WERI-Rb-1 (cell line): ENCODE data around the gene SKAP1.

Experiments
- DNase-seq: peaks from one replicate; pipeline ENCODE4 v3.0.0-alpha.2; 2020
- H3K27ac ChIP-seq: fragments of 250-450 bp; sonication (Bioruptor Pico); 2 replicates; pipeline ENCODE4 v1.5.1; 2020; ENCODE audit warnings: mild to moderate bottlenecking, moderate library complexity
- H3K27me3 ChIP-seq: fragments of 250-450 bp; sonication (Bioruptor Pico); 2 replicates; pipeline ENCODE4 v1.5.1; 2021; ENCODE audit warnings: mild to moderate bottlenecking, low read depth, moderate library complexity; ENCODE audit not compliant: insufficient read depth, severe bottlenecking
- H3K36me3 ChIP-seq: fragments of 250-450 bp; sonication (Bioruptor Pico); 2 replicates; pipeline ENCODE4 v1.5.1; 2020; ENCODE audit warnings: mild to moderate bottlenecking, moderate library complexity
- H3K4me3 ChIP-seq: 2 replicates; pipeline ENCODE4 v1.5.1; 2011; ENCODE audit warnings: low read depth, mild to moderate bottlenecking, control low read depth, low read length
- H3K9me3 ChIP-seq: fragments of 250-450 bp; sonication (Bioruptor Pico); 2 replicates; pipeline ENCODE4 v1.5.1; 2021; ENCODE audit warnings: mild to moderate bottlenecking, moderate library complexity; ENCODE audit not compliant: severe bottlenecking
- TF ChIP-seq, protein P1 (sequence below): IDR thresholded peaks from 2 replicates; pipeline ENCODE4 v1.5.1; 2011; ENCODE audit warnings: low read depth, mild to moderate bottlenecking, control low read depth, inconsistent platforms, low read length

SKAP1 gene

GRCh38 chr17:48238933-48239602 is 190.9 kb downstream of the SKAP1 start:
- Histone ChIP-seq H3K27me3 (no peaks in the 10 kb centered on the region), H3K9me3 (no peaks in the 10 kb centered on the region), H3K27ac (no peak overlapping the region), H3K4me3 (no peak overlapping the region), H3K36me3 (no peaks in the 10 kb centered on the region)
- TF ChIP-seq, protein P1, sequence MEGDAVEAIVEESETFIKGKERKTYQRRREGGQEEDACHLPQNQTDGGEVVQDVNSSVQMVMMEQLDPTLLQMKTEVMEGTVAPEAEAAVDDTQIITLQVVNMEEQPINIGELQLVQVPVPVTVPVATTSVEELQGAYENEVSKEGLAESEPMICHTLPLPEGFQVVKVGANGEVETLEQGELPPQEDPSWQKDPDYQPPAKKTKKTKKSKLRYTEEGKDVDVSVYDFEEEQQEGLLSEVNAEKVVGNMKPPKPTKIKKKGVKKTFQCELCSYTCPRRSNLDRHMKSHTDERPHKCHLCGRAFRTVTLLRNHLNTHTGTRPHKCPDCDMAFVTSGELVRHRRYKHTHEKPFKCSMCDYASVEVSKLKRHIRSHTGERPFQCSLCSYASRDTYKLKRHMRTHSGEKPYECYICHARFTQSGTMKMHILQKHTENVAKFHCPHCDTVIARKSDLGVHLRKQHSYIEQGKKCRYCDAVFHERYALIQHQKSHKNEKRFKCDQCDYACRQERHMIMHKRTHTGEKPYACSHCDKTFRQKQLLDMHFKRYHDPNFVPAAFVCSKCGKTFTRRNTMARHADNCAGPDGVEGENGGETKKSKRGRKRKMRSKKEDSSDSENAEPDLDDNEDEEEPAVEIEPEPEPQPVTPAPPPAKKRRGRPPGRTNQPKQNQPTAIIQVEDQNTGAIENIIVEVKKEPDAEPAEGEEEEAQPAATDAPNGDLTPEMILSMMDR: no peak
- DNase-seq: no peak

GRCh38 chr17:48237456-48237855 is 192.6 kb downstream of the SKAP1 start:
- TF ChIP-seq, protein P1: no peak
- Histone ChIP-seq H3K27me3 (no peaks in the 10 kb centered on the region), H3K9me3 (no peaks in the 10 kb centered on the region), H3K27ac (no peak overlapping the region), H3K36me3 (no peaks in the 10 kb centered on the region), H3K4me3 (no peak overlapping the region)
- no peak for DNase-seq

DNA sequence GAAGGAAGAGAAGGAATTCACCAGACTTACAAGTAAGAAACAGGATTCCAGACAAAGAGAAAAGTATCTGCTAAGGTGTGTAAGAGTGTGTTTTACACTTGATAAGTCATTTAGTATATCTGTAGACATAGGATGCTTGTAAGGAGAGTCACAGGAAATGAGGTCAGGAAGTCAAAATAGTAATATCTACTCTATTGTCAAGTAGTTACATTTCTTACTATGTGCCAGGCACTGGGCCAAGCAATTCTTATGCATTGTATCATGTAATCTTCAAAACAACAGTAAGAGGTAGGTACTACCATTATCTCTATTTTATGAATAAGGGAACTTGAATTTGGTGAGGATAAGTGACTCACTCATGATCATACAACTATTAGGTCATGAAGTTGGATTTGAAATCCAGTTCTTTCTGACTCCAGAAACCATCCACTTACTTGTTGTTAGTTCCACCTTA is 193.3 kb downstream of the SKAP1 start:
- TF ChIP-seq, protein P1: no peak
- H3K27ac ChIP-seq: no peak overlapping the region
- no peak overlapping the region for H3K4me3 ChIP-seq
- DNase-seq: no peak
- no peaks in the 10 kb centered on the region for H3K9me3 ChIP-seq
- H3K27me3 ChIP-seq: no peaks in the 10 kb centered on the region
- no peaks in the 10 kb centered on the region for H3K36me3 ChIP-seq

DNA sequence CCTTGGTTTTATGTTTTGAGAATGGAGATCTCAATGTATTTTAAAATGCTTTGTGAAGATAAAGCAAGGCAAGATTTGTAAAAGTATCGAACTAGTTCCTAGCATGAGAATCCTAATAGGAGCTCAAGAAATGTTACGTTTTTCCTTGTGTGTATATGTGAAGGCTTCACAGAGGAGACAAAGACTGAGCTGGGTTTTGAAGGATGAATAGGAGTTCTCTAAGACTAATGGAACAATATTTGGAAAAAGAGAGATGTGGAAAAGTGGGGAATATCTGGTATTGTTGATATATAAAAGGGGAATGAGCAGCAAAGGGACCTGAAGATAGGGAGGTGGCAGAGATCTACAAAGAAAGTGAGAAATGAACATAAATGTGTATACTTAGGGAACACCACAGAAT is 195.1 kb downstream of the SKAP1 start:
- TF ChIP-seq, protein P1: no peak
- H3K9me3 ChIP-seq: no peaks in the 10 kb centered on the region
- no peaks in the 10 kb centered on the region for H3K27me3 ChIP-seq
- no peak overlapping the region for H3K27ac ChIP-seq
- H3K36me3 ChIP-seq: no peaks in the 10 kb centered on the region
- no peak for DNase-seq
- no peak overlapping the region for H3K4me3 ChIP-seq

- TF ChIP-seq, protein P1: no peak
- H3K9me3 ChIP-seq: no peaks in the 10 kb centered on the region
- no peak for DNase-seq
- H3K27ac ChIP-seq: no peak overlapping the region
- no peak overlapping the region for H3K4me3 ChIP-seq
- H3K36me3 ChIP-seq: no peaks in the 10 kb centered on the region
- no peaks in the 10 kb centered on the region for H3K27me3 ChIP-seq
Measured at GRCh38 chr17:48231995-48232959, 197.7 kb downstream of the SKAP1 start.
